T-cell (primary cell): ENCODE measurements around the gene TTC3. TPM values are rescaled to one million over a fixed set of nuclear protein-coding genes. Genes with fewer than 3 reads are reported as not detected.

Experiments
- ATAC-seq, 4 experiments: fragments of 200-7000 bp in 3 of 4; fragments of 150-1000 bp in 1 of 4; cut with Tn5 transposase; replicated peaks in 1 of 4; 1 replicate in 3 of 4; 2 replicates in 1 of 4; pipeline ENCODE4 v1.10.0; 2021; ENCODE audit warnings: moderate library complexity in 3 of 4, mild to moderate bottlenecking in 2 of 4, moderate number of reproducible peaks in 1 of 4
- CTCF ChIA-PET, 2 donors: fragments of 300-600 bp; sonication (Branson Sonifier 250); formaldehyde crosslinking; loops; one replicate each; lab custom pipeline; 2022; ENCODE audit warnings: antibody characterized with exemption in 2 of 2; lab: Charles Lee
- POLR2A ChIA-PET, 2 donors: fragments of 300-600 bp; sonication (Branson Sonifier 250); formaldehyde crosslinking; loops; one replicate each; lab custom pipeline; 2022; ENCODE audit warnings: antibody characterized with exemption in 2 of 2; lab: Charles Lee
- DNase-seq, 35 experiments: peaks; one replicate each; pipeline versions ENCODE4 v3.0.0 to v3.0.0-alpha.2; 2013 to 2023
- H3K27ac ChIP-seq: one replicate; pipeline ENCODE4 v1.5.1; 2013; ENCODE audit warnings: low read length
- H3K27me3 ChIP-seq, 2 experiments: replicated peaks in 1 of 2; 1 replicate in 1 of 2; 2 replicates in 1 of 2; pipeline versions ENCODE4 v1.6.1 to v1.7.0; 2013; ENCODE audit warnings: low read length in 1 of 2, mixed read lengths in 1 of 2; ENCODE audit not compliant: control insufficient read depth in 2 of 2, insufficient read depth in 2 of 2; ENCODE audit errors: extremely low read depth in 1 of 2
- H3K36me3 ChIP-seq, 2 donors: 1 replicate in 1 of 2; 2 replicates in 1 of 2; pipeline versions ENCODE4 v1.6.1 to v1.7.0; 2013; ENCODE audit warnings: low read length in 1 of 2; ENCODE audit not compliant: control insufficient read depth in 2 of 2, insufficient read depth in 1 of 2; ENCODE audit errors: extremely low read depth in 1 of 2
- H3K4me1 ChIP-seq, 2 experiments: 1 replicate in 1 of 2; 2 replicates in 1 of 2; pipeline versions ENCODE4 v1.6.1 to v1.7.0; 2013; ENCODE audit warnings: low read length in 2 of 2, mixed read lengths in 1 of 2; ENCODE audit not compliant: insufficient read depth in 2 of 2, control insufficient read depth in 1 of 2; ENCODE audit errors: extremely low read depth in 1 of 2
- H3K4me3 ChIP-seq, 2 donors: 1 replicate in 1 of 2; 2 replicates in 1 of 2; pipeline versions ENCODE4 v1.5.1 to v1.7.0; 2013; ENCODE audit warnings: mild to moderate bottlenecking in 2 of 2, low read length in 1 of 2, moderate library complexity in 1 of 2; ENCODE audit not compliant: control insufficient read depth in 1 of 2; ENCODE audit errors: extremely low read depth in 1 of 2
- H3K9me3 ChIP-seq: 2 replicates; pipeline ENCODE4 v1.7.0; 2013
- H3K27ac Mint-ChIP-seq, 2 donors: one replicate each; pipeline ENCODE4 v1.8.0; 2020 to 2021; ENCODE audit warnings: mild to moderate bottlenecking in 2 of 2, mixed read lengths in 2 of 2
- H3K27me3 Mint-ChIP-seq, 2 donors: one replicate each; pipeline ENCODE4 v1.8.0; 2021 to 2022; ENCODE audit warnings: mixed read lengths in 2 of 2
- H3K36me3 Mint-ChIP-seq: one replicate; pipeline ENCODE4 v1.8.0; 2021; ENCODE audit warnings: mixed read lengths
- H3K4me1 Mint-ChIP-seq, 3 donors: one replicate each; pipeline ENCODE4 v1.8.0; 2020 to 2022; ENCODE audit warnings: mixed read lengths in 3 of 3, mild to moderate bottlenecking in 1 of 3
- H3K4me3 Mint-ChIP-seq, 3 donors: one replicate each; pipeline ENCODE4 v1.8.0; 2020 to 2022; ENCODE audit warnings: mild to moderate bottlenecking in 3 of 3, mixed read lengths in 3 of 3, moderate library complexity in 3 of 3
- H3K9me3 Mint-ChIP-seq, 3 donors: one replicate each; pipeline ENCODE4 v1.8.0; 2020 to 2022; ENCODE audit warnings: mixed read lengths in 3 of 3
- WGBS: methylation state at CpG from one replicate; pipeline ENCODE4 v1.1.5; 2013; ENCODE audit warnings: missing lambda C conversion rate; ENCODE audit not compliant: insufficient coverage; 5-methylcytosine and 5-hydroxymethylcytosine counted together
- total RNA-seq, 35 experiments: library from RNA in 6 of 35; stranded (reverse) in 6 of 35; fragments of 120-200 nt in 1 of 35; gene quantifications; one replicate each; pipeline versions ENCODE4 v1.2.1 to v1.2.4 and lab custom pipeline; 2013 to 2026

The TTC3 gene
- total RNA-seq, 5 donors from 2014 or later (not counting 1 experiment from before 2014, with no cell fraction given) = 125 to 153 (median 139) TPM

DNA sequence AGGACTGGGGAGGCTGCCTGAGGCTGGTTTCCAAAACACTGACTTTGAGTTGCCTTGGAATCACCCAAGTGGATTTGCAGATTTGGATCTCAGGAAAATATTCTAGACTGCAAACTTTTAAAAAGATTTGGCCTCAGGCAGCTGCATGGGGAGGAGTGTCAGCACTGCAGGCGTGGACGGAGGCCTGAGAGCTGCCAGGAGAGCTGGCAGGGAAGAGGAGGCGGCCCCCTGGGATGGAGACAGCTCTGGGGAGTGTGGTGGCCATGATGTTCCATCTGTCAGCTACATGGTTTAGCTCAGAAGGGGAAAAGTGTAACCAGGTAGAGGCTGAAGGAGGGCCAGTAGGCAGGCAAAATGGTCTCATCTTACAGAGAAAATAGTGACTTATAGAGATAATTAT lies 122.0 kb downstream of the TTC3 start:
- Histone ChIP-seq H3K27ac (no peak overlapping the region), H3K4me1 (no peaks in the 10 kb centered on the region), H3K4me3 (no peak overlapping the region), H3K27me3 (no peaks in the 10 kb centered on the region), H3K9me3 (no peaks in the 10 kb centered on the region), H3K36me3 (peaks cover 31 to 84% of the 10 kb centered on the region in 2 donors)
- Mint-ChIP-seq H3K4me1 (peaks cover 0 to 5% (median 2%) of the 10 kb centered on the region in 3 donors), H3K27me3 (no peaks in the 10 kb centered on the region), H3K27ac (no peak overlapping the region), H3K4me3 (no peak overlapping the region), H3K36me3 (peaks cover 65% of the 10 kb centered on the region), H3K9me3 (no peaks in the 10 kb centered on the region)
- WGBS = 95% methylated on average over 3 of the region's 3 CpGs
- POLR2A ChIA-PET = no interaction called here
- ATAC-seq (no peak), DNase-seq (no peak)
- CTCF ChIA-PET = no interaction called here

DNA sequence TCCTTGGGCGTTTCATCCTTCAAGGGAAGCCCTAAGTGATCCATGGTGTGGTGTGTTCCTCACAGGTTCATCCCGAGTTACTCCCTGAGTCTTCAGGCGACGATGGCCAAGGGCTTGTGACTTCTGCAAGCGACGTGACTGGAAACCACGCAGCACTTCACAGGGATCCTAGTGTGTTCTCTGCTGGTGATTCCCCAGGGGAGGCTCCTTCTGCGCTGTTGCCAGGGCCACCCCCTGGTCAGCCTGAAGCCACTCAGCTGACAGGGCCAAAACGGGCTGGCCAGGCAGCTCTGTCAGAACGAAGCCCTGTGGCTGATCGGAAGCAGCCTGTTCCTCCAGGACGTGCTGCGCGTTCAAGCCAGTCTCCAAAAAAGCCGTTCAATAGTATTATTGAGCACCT lies 122.6 kb downstream of the TTC3 start:
- Mint-ChIP-seq H3K9me3 (no peaks in the 10 kb centered on the region), H3K27me3 (no peaks in the 10 kb centered on the region), H3K4me3 (no peak overlapping the region), H3K4me1 (peaks cover 0 to 5% (median 2%) of the 10 kb centered on the region in 3 donors), H3K27ac (no peak overlapping the region), H3K36me3 (peaks cover 68% of the 10 kb centered on the region)
- H3K4me3 ChIP-seq = no peak overlapping the region
- ATAC-seq (no peak), DNase-seq (no peak)
- H3K4me1 ChIP-seq = no peaks in the 10 kb centered on the region
- no peak overlapping the region for H3K27ac ChIP-seq
- ChIA-PET POLR2A (no interaction called here), CTCF (no interaction called here)
- H3K36me3 ChIP-seq = peaks cover 31 to 84% of the 10 kb centered on the region in 2 donors
- H3K27me3 ChIP-seq = no peaks in the 10 kb centered on the region
- WGBS = 96% methylated on average over 13 of the region's 15 CpGs
- H3K9me3 ChIP-seq = no peaks in the 10 kb centered on the region

DNA sequence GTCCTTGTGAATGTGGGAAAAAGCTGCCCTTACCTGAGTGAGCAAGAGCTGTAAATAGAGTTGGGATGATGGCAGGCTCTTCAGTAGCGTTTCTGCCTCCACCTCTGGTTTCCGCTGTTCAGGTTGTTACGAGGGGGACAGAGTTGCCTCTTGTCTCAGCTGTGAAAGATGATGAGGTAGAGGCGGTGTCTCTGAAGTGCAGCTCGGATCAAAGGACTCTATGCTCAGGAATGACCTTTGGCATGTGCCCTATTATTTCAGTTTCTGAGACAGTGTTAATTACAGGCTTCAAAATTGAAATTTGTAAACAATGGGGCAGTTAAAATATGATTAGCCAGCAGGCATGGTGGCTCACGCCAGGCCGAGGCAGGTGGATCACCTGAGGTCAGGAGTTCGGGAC lies 123.8 kb downstream of the TTC3 start:
- ATAC-seq (no peak), DNase-seq (no peak)
- Histone ChIP-seq H3K27me3 (no peaks in the 10 kb centered on the region), H3K4me1 (no peaks in the 10 kb centered on the region), H3K36me3 (peaks cover 31 to 86% of the 10 kb centered on the region in 2 donors), H3K4me3 (no peak overlapping the region), H3K27ac (no peak overlapping the region), H3K9me3 (no peaks in the 10 kb centered on the region)
- H3K4me3 Mint-ChIP-seq = no peak overlapping the region
- H3K27me3 Mint-ChIP-seq = no peaks in the 10 kb centered on the region
- no peaks in the 10 kb centered on the region for H3K9me3 Mint-ChIP-seq
- ChIA-PET CTCF (no interaction called here), POLR2A (no interaction called here)
- peaks cover 0 to 3% (median under 1%) of the 10 kb centered on the region in 3 donors for H3K4me1 Mint-ChIP-seq
- WGBS = 100% methylated on average over 6 of the region's 8 CpGs
- H3K27ac Mint-ChIP-seq = no peak overlapping the region
- H3K36me3 Mint-ChIP-seq = peaks cover 72% of the 10 kb centered on the region

DNA sequence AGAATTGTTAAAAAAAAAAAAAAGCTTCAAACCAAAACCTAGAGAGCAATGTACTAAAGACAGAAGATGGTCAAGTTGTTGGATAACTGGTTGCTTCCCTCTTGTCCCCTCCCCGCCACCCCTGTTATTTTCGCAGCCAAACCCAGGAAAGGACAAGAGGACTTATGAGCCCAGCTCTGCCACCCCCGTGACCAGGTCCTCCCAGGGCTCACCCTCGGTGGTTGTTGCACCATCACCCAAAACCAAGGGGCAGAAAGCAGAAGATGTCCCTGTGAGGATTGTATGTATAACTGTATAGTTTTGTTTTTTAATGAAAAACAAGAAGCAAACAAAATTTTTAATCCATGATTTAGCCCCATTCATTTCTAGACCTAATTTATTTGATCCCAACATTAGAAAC lies 124.7 kb downstream of the TTC3 start:
- no peaks in the 10 kb centered on the region for H3K27me3 ChIP-seq
- H3K4me3 Mint-ChIP-seq = no peak overlapping the region
- H3K4me3 ChIP-seq = no peak overlapping the region
- ChIA-PET POLR2A (no interaction called here), CTCF (no interaction called here)
- H3K36me3 Mint-ChIP-seq = peaks cover 74% of the 10 kb centered on the region
- H3K36me3 ChIP-seq = peaks cover 29 to 86% of the 10 kb centered on the region in 2 donors
- H3K4me1 ChIP-seq = no peaks in the 10 kb centered on the region
- no peak overlapping the region for H3K27ac Mint-ChIP-seq
- no peaks in the 10 kb centered on the region for H3K9me3 ChIP-seq
- no peaks in the 10 kb centered on the region for H3K4me1 Mint-ChIP-seq
- no peak for ATAC-seq
- no peak for DNase-seq
- WGBS = no CpG with 5 or more reads among the region's 4 CpGs
- H3K27me3 Mint-ChIP-seq = no peaks in the 10 kb centered on the region
- H3K27ac ChIP-seq = no peak overlapping the region
- H3K9me3 Mint-ChIP-seq = no peaks in the 10 kb centered on the region

- H3K9me3 ChIP-seq = no peaks in the 10 kb centered on the region
- Mint-ChIP-seq H3K9me3 (no peaks in the 10 kb centered on the region), H3K27ac (no peak overlapping the region), H3K27me3 (no peaks in the 10 kb centered on the region), H3K4me1 (no peaks in the 10 kb centered on the region), H3K36me3 (peaks cover 67% of the 10 kb centered on the region), H3K4me3 (no peak overlapping the region)
- H3K27me3 ChIP-seq = no peaks in the 10 kb centered on the region
- DNase-seq (no peak), ATAC-seq (no peak)
- H3K27ac ChIP-seq = no peak overlapping the region
- no peak overlapping the region for H3K4me3 ChIP-seq
- ChIA-PET CTCF (no interaction called here), POLR2A (no interaction called here)
- 91% methylated on average over 6 of the region's 11 CpGs for WGBS
- H3K4me1 ChIP-seq = no peaks in the 10 kb centered on the region
- H3K36me3 ChIP-seq = peaks cover 21 to 77% of the 10 kb centered on the region in 2 donors
These were observed 126.2 kb downstream of the TTC3 start for GRCh38 chr21:37199057-37199924.

- no peaks in the 10 kb centered on the region for H3K27me3 Mint-ChIP-seq
- Histone ChIP-seq H3K4me3 (no peak overlapping the region), H3K27me3 (no peaks in the 10 kb centered on the region), H3K9me3 (no peaks in the 10 kb centered on the region), H3K36me3 (peaks cover 12 to 62% of the 10 kb centered on the region in 2 donors), H3K4me1 (no peaks in the 10 kb centered on the region), H3K27ac (no peak overlapping the region)
- ChIA-PET CTCF (no interaction called here), POLR2A (no interaction called here)
- H3K27ac Mint-ChIP-seq = no peak overlapping the region
- 97% methylated on average over 14 of the region's 16 CpGs for WGBS
- no peak overlapping the region for H3K4me3 Mint-ChIP-seq
- peaks cover 64% of the 10 kb centered on the region for H3K36me3 Mint-ChIP-seq
- H3K9me3 Mint-ChIP-seq = no peaks in the 10 kb centered on the region
- ATAC-seq = no peak
- peaks cover 0 to 1% (median 0%) of the 10 kb centered on the region in 3 donors for H3K4me1 Mint-ChIP-seq
- no peak for DNase-seq
These were observed 127.8 kb downstream of the TTC3 start for GRCh38 chr21:37200641-37201480.
